Lower leg skin (tissue), 3 donors: ENCODE measurements around the gene TRIM28.

Source experiments
- POLR2A ChIP-seq, 2 donors: fragments of 450-650 bp; IDR thresholded peaks; one replicate each; pipeline ENCODE4 v1.6.1; 2016 to 2017; ENCODE audit warnings: antibody characterized with exemption in 2 of 2, mild to moderate bottlenecking in 1 of 2, moderate library complexity in 1 of 2
- TF ChIP-seq, protein P1 (sequence below), 3 donors: fragments of 450-650 bp; IDR thresholded peaks; one replicate each; pipeline ENCODE4 v1.5.1; 2016; ENCODE audit warnings: antibody characterized with exemption in 3 of 3, mild to moderate bottlenecking in 3 of 3, moderate library complexity in 2 of 3

DNA sequence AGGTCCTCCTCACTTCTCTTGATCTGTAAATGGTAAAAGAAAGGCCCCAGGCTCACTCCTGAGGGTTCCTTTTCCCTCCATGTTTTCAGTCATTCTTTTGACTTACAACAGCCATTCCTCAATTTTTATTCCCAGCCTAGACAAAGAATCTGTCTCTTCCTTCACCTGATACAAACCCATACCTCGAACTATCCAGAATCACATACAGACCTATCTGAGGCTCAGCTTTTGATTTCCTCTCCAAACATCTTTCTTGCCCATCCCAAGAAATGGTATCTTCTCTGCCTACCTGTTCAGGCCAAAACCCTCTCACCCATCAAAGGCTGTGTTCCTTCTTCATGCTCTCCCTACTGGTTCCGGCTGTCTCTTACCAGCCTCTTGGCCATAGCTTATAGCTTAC, 8.8 kb downstream of the TRIM28 start:
- no peak for TF ChIP-seq POLR2A (IDR thresholded peaks at IDR 0.05)
- TF ChIP-seq, protein P1, sequence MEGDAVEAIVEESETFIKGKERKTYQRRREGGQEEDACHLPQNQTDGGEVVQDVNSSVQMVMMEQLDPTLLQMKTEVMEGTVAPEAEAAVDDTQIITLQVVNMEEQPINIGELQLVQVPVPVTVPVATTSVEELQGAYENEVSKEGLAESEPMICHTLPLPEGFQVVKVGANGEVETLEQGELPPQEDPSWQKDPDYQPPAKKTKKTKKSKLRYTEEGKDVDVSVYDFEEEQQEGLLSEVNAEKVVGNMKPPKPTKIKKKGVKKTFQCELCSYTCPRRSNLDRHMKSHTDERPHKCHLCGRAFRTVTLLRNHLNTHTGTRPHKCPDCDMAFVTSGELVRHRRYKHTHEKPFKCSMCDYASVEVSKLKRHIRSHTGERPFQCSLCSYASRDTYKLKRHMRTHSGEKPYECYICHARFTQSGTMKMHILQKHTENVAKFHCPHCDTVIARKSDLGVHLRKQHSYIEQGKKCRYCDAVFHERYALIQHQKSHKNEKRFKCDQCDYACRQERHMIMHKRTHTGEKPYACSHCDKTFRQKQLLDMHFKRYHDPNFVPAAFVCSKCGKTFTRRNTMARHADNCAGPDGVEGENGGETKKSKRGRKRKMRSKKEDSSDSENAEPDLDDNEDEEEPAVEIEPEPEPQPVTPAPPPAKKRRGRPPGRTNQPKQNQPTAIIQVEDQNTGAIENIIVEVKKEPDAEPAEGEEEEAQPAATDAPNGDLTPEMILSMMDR (IDR thresholded peaks at IDR 0.05), result no peak
